GM15510 (cell line): ENCODE measurements around the gene EEA1.

Experiments
- POLR2A ChIP-seq: IDR thresholded peaks from 3 replicates; pipeline ENCODE4 v1.6.1; 2011; ENCODE audit warnings: borderline replicate concordance; ENCODE audit not compliant: insufficient read length; ENCODE audit errors: extremely low read depth

Gene EEA1

DNA sequence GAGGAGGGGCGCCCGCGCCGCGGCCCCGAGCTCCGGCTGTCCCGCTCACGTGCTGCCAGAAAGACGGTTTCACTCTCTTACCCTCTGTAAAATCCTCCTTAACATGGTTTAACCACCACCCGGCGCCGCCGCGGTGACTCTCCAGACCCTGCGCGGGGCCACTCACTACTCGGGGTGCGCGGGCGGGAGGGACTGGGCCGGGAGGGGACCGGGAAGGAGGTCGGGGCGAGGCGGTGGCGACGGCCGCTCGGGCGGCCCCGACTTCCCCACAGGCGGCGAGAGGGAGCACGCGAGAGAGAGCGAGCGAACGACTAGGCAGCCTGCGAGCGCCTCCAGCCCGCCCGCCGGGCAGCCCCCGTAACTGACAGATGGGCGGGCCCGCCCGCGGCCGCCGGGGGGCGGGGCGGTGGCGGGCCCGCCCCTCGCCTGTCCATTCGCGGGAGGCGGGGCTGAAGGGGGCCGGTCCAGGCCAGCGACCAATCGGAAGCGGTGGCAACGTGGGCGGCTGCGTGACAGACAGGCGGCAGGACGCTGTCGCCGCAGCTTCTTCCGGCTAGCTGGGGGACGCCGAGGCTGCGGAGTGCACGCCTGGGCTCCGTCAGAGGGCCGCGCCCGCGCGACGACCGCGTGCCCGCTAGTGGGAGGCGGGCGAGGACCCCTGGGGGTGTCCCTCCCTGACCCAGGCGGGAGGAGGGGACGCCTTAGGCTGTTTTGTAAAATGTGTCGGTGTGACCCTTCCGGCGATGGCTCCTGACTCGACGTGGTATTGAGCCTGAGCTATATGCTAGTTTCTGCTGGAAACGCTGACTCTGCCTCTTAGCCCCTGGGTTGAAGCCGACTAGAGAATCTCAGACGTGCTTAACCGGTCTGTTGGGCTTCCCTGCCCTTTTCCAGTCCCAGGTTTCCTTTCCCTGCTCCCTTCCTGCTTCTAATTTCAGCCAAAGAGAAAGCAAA lies at the start of gene EEA1:
TSS of gene EEA1 (minus strand) at position 334 of the 954 bp plus-strand sequence. CDS start at position 105, 229 bp downstream.
- TF ChIP-seq POLR2A = peak; percentile 96

DNA sequence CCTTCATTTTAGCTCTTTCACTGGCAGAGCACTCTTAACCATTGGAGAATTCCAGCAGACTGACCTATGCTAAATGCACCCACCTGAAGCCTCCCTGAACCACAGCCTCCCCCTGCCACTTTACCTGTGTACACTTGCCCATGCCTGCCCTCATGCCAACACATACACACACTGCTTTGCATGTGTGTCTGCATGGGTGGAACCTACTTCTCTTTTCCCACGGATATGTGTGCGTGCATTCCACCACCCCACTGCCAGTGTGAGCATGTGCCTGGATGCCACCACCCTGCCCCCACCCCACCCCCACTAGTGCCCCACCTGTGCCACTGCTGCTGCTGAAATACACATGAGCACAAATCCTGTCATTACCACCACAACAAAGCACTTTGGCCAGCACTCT lies 49.5 kb upstream of the EEA1 start:
- no peak for TF ChIP-seq POLR2A

- no peak for TF ChIP-seq POLR2A
Measured at GRCh38 chr12:92977326-92977725, 48.2 kb upstream of the EEA1 start.

DNA sequence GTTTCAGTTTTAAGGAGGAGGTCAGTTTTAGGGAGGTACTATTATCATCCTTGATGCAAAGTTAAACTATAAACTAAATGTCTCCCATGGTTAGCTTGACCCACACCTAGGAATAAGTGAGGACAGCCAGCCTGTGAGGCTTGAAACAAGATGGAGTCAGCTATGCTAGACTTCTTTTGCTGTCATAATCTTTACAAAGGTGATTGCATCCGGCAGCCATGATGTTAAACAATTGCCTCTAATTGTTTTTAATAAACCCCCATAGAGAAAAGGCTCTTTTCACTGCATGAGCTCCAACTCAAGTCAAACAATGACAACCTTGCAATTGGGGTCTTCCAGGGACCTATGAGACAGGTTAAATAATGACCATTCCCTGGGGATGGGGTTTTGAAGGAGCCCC lies 45.7 kb upstream of the EEA1 start:
- no peak for TF ChIP-seq POLR2A

GRCh38 chr12:92973614-92974013 lies 44.5 kb upstream of the EEA1 start:
- TF ChIP-seq POLR2A = no peak

DNA sequence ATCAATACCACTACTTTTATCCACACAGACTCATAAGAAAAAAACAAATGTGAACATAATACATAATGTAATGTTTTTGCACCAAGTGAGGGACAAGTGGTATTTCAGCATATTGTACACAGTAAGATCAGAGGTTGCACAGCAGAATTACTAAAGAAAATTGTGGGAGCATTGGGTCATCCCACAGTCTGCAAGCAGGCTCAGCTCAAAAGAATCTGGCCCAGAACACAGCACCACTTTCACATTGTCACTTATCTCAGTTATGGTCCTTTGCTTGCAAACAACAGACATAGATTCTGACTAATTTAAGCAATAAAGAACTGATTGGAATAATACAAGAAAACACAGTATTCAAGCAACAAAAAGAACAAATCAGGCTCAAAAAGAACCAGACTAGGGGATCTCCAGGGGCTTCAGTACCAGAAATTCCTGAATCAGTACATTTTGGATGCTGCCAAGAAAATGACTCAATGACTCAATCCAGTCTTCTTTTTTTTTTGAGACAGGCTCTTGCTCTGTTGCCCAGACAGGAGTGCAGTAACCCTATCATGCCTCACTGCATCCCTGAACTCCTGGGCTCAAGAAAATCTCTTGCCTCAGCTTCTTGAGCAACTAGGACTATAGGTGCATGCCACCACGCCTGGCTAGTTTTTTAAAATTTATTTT lies 42.9 kb upstream of the EEA1 start:
- TF ChIP-seq POLR2A = no peak

DNA sequence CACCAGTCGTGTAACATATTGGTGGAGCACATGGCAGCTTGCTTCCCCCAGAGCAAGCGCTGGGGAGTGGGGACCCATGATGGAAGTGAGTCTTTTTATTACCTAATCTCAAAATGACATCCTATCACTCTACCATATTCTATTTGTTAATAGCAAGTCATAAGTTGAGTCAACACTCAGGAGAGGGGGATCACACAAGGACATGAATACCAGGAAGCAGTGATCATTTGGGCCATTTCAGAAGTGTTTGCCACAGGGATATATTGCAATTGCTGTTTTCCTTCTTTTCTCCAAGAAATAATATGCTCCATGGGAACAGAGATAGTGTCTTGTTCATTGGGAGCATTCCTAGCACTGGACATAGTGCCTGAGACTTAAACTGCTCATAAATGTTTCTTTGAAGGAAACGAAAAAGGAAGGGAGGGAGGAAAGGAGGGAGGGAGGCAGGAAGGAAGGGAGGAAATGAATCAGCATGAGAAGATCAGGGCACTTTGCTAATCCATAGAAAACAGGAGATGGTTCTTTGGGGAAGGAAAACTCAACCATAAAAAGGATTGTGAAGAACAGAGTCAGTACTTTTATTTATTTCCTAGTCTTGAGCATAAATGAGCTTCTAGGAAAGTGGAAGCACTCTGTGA lies 39.2 kb upstream of the EEA1 start:
- TF ChIP-seq POLR2A = no peak

GRCh38 chr12:92961949-92962348 lies 32.9 kb upstream of the EEA1 start:
- no peak for TF ChIP-seq POLR2A

GRCh38 chr12:92955997-92956663 lies 27.0 kb upstream of the EEA1 start:
- TF ChIP-seq POLR2A = no peak

- no peak for TF ChIP-seq POLR2A
Measured at GRCh38 chr12:92953747-92954146, 24.7 kb upstream of the EEA1 start.

GRCh38 chr12:92952394-92952793 lies 23.3 kb upstream of the EEA1 start:
- TF ChIP-seq POLR2A = no peak

GRCh38 chr12:92951006-92951405 lies 21.9 kb upstream of the EEA1 start:
- TF ChIP-seq POLR2A = no peak

DNA sequence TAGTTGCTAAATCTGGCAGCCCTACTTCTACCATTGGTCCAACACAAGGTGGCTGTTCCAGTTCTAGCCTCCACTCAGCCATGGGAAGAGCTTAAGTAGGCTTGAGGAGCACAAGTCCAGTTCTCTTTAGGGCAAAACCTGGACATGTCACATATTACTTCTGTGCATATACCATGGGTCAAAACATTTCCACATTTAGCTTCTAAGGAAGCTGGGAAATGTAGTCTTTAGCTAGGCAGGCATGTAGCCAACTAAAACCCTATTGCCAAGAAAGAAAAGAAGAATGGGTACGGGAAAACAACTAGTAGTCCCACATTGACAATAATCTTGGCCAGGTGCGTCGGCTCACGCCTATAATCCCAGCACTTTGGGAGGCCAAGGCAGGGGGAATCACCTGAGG lies 20.9 kb upstream of the EEA1 start:
- no peak for TF ChIP-seq POLR2A

DNA sequence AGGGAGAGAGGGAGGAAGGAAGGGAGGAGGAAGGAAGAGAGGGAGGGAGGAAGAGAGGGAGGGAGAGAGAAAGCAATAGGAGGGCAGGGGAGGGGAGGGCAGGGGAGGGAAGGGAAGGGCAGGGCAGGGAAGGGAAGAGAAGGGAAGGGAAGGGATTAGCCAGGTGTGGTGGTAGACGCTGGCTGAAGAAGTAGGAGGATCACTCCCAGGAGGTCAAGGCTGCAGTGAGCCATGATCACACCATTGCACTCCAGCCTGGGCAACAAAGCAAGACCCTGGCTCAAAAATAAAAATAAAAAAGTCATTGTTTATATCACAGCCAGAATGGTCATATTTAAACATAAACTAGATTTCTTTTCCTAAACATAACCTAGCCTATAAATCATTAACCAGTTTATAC lies 20.4 kb upstream of the EEA1 start:
- TF ChIP-seq POLR2A = no peak

DNA sequence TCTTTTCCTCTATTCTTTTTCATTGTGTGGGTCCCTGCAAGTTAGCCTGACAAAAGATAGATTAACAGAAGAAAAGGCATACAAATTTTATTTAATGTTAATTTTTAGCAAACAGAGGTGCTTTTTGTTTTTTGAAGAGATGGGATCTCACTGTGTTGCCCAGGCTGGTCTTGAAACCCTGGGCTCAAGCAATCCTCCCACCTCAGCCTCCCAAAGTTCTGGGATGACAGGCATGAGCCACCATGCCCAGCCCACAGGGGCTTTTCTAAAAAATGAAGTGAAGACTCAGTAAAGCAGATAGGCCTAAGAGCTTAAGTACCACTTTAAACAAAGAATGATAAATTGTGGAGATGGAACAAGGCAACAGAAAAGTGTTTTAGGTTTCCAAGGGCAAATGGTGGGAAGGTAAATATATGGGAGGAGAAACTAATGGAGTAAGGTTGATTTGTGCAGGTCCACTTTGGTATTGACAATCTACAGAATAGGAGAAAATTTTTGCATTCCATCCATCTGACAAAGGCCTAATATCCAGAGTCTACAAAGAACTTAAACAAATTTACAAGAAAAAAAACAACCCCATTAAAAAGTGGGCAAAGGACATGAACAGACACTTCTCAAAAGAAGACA lies 18.6 kb upstream of the EEA1 start:
- no peak for TF ChIP-seq POLR2A

GRCh38 chr12:92945659-92946220 lies 16.6 kb upstream of the EEA1 start:
- no peak for TF ChIP-seq POLR2A
